Caki2 (cell line): Measurements from ENCODE around the gene CABLES2. TPM values are rescaled to one million over a fixed set of nuclear protein-coding genes. Genes with fewer than 3 reads are reported as not detected.

ENCODE experiments used
- DNase-seq: peaks from one replicate; pipeline ENCODE4 v3.0.0-alpha.2; 2015; ENCODE audit warnings: low read depth
- in situ Hi-C: cut with HindIII; loops from 2 replicates; pipeline ENCODE4 v1.10.0; 2016; ENCODE audit warnings: low sequenced_read_pairs, low pct_unique_long_range_greater_than_20kb, mixed read lengths
- total RNA-seq: library from RNA; depleted of rRNA; stranded (reverse); fragments of >200 nt; shearing (Covaris generic); gene quantifications from 2 replicates; pipeline ENCODE4 v1.2.3, GENCODE V29; 2014; ENCODE audit warnings: low replicate concordance; rRNA removed

The CABLES2 gene
- total RNA-seq = 3.3 and 5.9 TPM in 2 replicates

GRCh38 chr20:62407221-62407992 lies at the start of gene CABLES2:
Gene CABLES2, minus strand, starts transcription at chr20:62407285. Its CDS starts 9 bp downstream, at chr20:62407276.
- in situ Hi-C loops = no loop called here
- peak; percentile 87 for DNase-seq

GRCh38 chr20:62455929-62456328 lies 48.8 kb upstream of the CABLES2 start:
- DNase-seq = no peak
- in situ Hi-C loops = no loop called here

- no peak for DNase-seq
- in situ Hi-C loops = no loop called here
Observed at GRCh38 chr20:62454904-62455636, 48.0 kb upstream of the CABLES2 start.

GRCh38 chr20:62453186-62453808 lies 46.2 kb upstream of the CABLES2 start:
- in situ Hi-C loops = no loop called here
- no peak for DNase-seq

- in situ Hi-C loops = no loop called here
- no peak for DNase-seq
Observed at GRCh38 chr20:62452475-62453095, 45.5 kb upstream of the CABLES2 start.

- DNase-seq = no peak
- in situ Hi-C loops = no loop called here
Observed at GRCh38 chr20:62451970-62452369, 44.9 kb upstream of the CABLES2 start.

GRCh38 chr20:62451156-62451767 lies 44.2 kb upstream of the CABLES2 start:
- in situ Hi-C loops = no loop called here
- no peak for DNase-seq

GRCh38 chr20:62449951-62450691 lies 43.0 kb upstream of the CABLES2 start:
- DNase-seq = peak; percentile 11
- in situ Hi-C loops = no loop called here

GRCh38 chr20:62448788-62449187 lies 41.7 kb upstream of the CABLES2 start:
- DNase-seq = no peak
- in situ Hi-C loops = no loop called here

GRCh38 chr20:62448038-62448437 lies 41.0 kb upstream of the CABLES2 start:
- no peak for DNase-seq
- in situ Hi-C loops = no loop called here

GRCh38 chr20:62446888-62447869 lies 40.1 kb upstream of the CABLES2 start:
- no peak for DNase-seq
- in situ Hi-C loops = no loop called here

- in situ Hi-C loops = no loop called here
- no peak for DNase-seq
Observed at GRCh38 chr20:62446481-62446880, 39.4 kb upstream of the CABLES2 start.

GRCh38 chr20:62445553-62446340 lies 38.7 kb upstream of the CABLES2 start:
- no peak for DNase-seq
- in situ Hi-C loops = no loop called here

GRCh38 chr20:62444286-62444685 lies 37.2 kb upstream of the CABLES2 start:
- in situ Hi-C loops = no loop called here
- DNase-seq = no peak

GRCh38 chr20:62441987-62442539 lies 35.0 kb upstream of the CABLES2 start:
- DNase-seq = no peak
- in situ Hi-C loops = no loop called here

GRCh38 chr20:62439218-62439617 lies 32.1 kb upstream of the CABLES2 start:
- in situ Hi-C loops = no loop called here
- DNase-seq = no peak
